Endodermal cell (in vitro differentiated cells): ENCODE data around the gene SYT1. TPM values are rescaled to one million over a fixed set of nuclear protein-coding genes. Genes with fewer than 3 reads are reported as not detected.

Experiments used
- DNase-seq: peaks from one replicate; pipeline ENCODE4 v3.0.0-alpha.2; 2017
- H3K27ac ChIP-seq: 2 replicates; pipeline ENCODE4 v1.5.1; 2013; ENCODE audit warnings: mild to moderate bottlenecking, low read depth, low read length, moderate library complexity
- H3K27me3 ChIP-seq: 2 replicates; pipeline ENCODE4 v1.6.1; 2013; ENCODE audit warnings: mild to moderate bottlenecking, low read length, moderate library complexity; ENCODE audit not compliant: insufficient read depth, control insufficient read depth, poor library complexity, severe bottlenecking
- H3K36me3 ChIP-seq: 2 replicates; pipeline ENCODE4 v1.7.0; 2013; ENCODE audit warnings: mild to moderate bottlenecking, low read length, moderate library complexity; ENCODE audit not compliant: control insufficient read depth, insufficient read depth
- H3K4me1 ChIP-seq: one replicate; pipeline ENCODE4 v1.7.0; 2013; ENCODE audit warnings: low read length; ENCODE audit not compliant: control insufficient read depth, insufficient read depth
- H3K4me3 ChIP-seq: 2 replicates; pipeline ENCODE4 v1.5.1; 2013; ENCODE audit warnings: mild to moderate bottlenecking, low read length, moderate library complexity
- H3K9ac ChIP-seq: 2 replicates; pipeline ENCODE4 v1.6.1; 2013; ENCODE audit warnings: mild to moderate bottlenecking, low read length, moderate library complexity; ENCODE audit not compliant: poor library complexity, severe bottlenecking; ENCODE audit errors: extremely low read depth
- H3K9me3 ChIP-seq: 2 replicates; pipeline ENCODE4 v1.6.1; 2013; ENCODE audit warnings: mild to moderate bottlenecking, low read length, moderate library complexity; ENCODE audit not compliant: control insufficient read depth
- H3K27ac Mint-ChIP-seq: 2 replicates; pipeline ENCODE4 v1.8.0; 2020; ENCODE audit warnings: mixed read lengths
- H3K27me3 Mint-ChIP-seq: 2 replicates; pipeline ENCODE4 v1.8.0; 2021; ENCODE audit warnings: mild to moderate bottlenecking, mixed read lengths; ENCODE audit not compliant: insufficient read depth
- H3K36me3 Mint-ChIP-seq: 2 replicates; pipeline ENCODE4 v1.8.0; 2020; ENCODE audit warnings: low read depth, mixed read lengths
- H3K4me1 Mint-ChIP-seq: 2 replicates; pipeline ENCODE4 v1.8.0; 2020; ENCODE audit warnings: mixed read lengths
- H3K4me3 Mint-ChIP-seq: 2 replicates; pipeline ENCODE4 v1.8.0; 2020; ENCODE audit warnings: mild to moderate bottlenecking, moderate library complexity, mixed read lengths
- H3K9me3 Mint-ChIP-seq: 2 replicates; pipeline ENCODE4 v1.8.0; 2020; ENCODE audit warnings: mild to moderate bottlenecking, mixed read lengths
- CTCF ChIP-seq: fragments of 200-600 bp; sonication (generic); conservative IDR thresholded peaks from 2 replicates; pipeline ENCODE4 v1.5.0; 2021; ENCODE audit warnings: antibody characterized with exemption, mild to moderate bottlenecking
- WGBS, 2 experiments: methylation state at CpG; one replicate each; pipeline versions ENCODE4 v1.1.5 to v1.1.7; 2013; ENCODE audit warnings: missing lambda C conversion rate in 2 of 2, mixed read lengths in 1 of 2; ENCODE audit not compliant: insufficient coverage in 1 of 2, insufficient read length in 1 of 2; 5-methylcytosine and 5-hydroxymethylcytosine counted together
- total RNA-seq, 2 donors: library from RNA; stranded (reverse); fragmentation: NEBNext Ultra II Directional in 1 of 2; extraction: Animal tissue kit (Norgen Biotek cat#: 25700) in 1 of 2; gene quantifications; 2 replicates in 1 of 2; 3 replicates in 1 of 2; pipeline ENCODE4 v1.2.1, GENCODE V29; 2021

The SYT1 gene
- total RNA-seq, 2 donors from 2014 or later, result 6.8 to 10.7 TPM

GRCh38 chr12:79199166-79199565 is 334.6 kb downstream of the SYT1 start:
- Mint-ChIP-seq H3K36me3 (no peaks in the 10 kb centered on the region), H3K27ac (no peak overlapping the region), H3K4me3 (no peak overlapping the region), H3K27me3 (no peaks in the 10 kb centered on the region), H3K4me1 (no peaks in the 10 kb centered on the region), H3K9me3 (no peaks in the 10 kb centered on the region)
- no peak for DNase-seq
- TF ChIP-seq CTCF, result no peak
- Histone ChIP-seq H3K36me3 (no peaks in the 10 kb centered on the region), H3K9me3 (no peaks in the 10 kb centered on the region), H3K9ac (no peak overlapping the region), H3K27me3 (no peaks in the 10 kb centered on the region), H3K4me1 (no peaks in the 10 kb centered on the region), H3K27ac (no peak overlapping the region), H3K4me3 (no peak overlapping the region)
- 71 to 80% methylated on average over 1 of the region's 1 CpG for WGBS, 2 experiments

- Histone ChIP-seq H3K36me3 (no peaks in the 10 kb centered on the region), H3K27me3 (no peaks in the 10 kb centered on the region), H3K4me3 (no peak overlapping the region), H3K27ac (no peak overlapping the region), H3K9ac (no peak overlapping the region), H3K9me3 (no peaks in the 10 kb centered on the region), H3K4me1 (no peaks in the 10 kb centered on the region)
- no peak for DNase-seq
- Mint-ChIP-seq H3K4me1 (no peaks in the 10 kb centered on the region), H3K27ac (no peak overlapping the region), H3K36me3 (no peaks in the 10 kb centered on the region), H3K9me3 (no peaks in the 10 kb centered on the region), H3K27me3 (no peaks in the 10 kb centered on the region), H3K4me3 (no peak overlapping the region)
- 75 to 100% methylated on average over 1 to 2 of the region's 2 CpGs for WGBS, 2 experiments
- no peak for TF ChIP-seq CTCF
Observed at GRCh38 chr12:79200176-79200575, 335.6 kb downstream of the SYT1 start.

GRCh38 chr12:79203058-79203647 is 338.6 kb downstream of the SYT1 start:
- DNase-seq, result no peak
- Mint-ChIP-seq H3K27ac (no peak overlapping the region), H3K4me3 (no peak overlapping the region), H3K9me3 (no peaks in the 10 kb centered on the region), H3K36me3 (no peaks in the 10 kb centered on the region), H3K27me3 (no peaks in the 10 kb centered on the region), H3K4me1 (no peaks in the 10 kb centered on the region)
- 87 to 100% methylated on average over 6 to 9 of the region's 9 CpGs for WGBS, 2 experiments
- H3K36me3 ChIP-seq, result no peaks in the 10 kb centered on the region
- H3K4me1 ChIP-seq, result no peaks in the 10 kb centered on the region
- H3K9me3 ChIP-seq, result no peaks in the 10 kb centered on the region
- H3K4me3 ChIP-seq, result no peak overlapping the region
- H3K27me3 ChIP-seq, result no peaks in the 10 kb centered on the region
- TF ChIP-seq CTCF, result no peak
- H3K9ac ChIP-seq, result no peak overlapping the region
- no peak overlapping the region for H3K27ac ChIP-seq
